Stimulated activated naive CD4-positive, alpha-beta T cell (primary cell): ENCODE data around the gene C10orf62.

Experiments used
- DNase-seq, 6 experiments: peaks; one replicate each; lab custom pipeline; 2025; lab: John Stamatoyannopoulos, UW

The C10orf62 gene

DNA sequence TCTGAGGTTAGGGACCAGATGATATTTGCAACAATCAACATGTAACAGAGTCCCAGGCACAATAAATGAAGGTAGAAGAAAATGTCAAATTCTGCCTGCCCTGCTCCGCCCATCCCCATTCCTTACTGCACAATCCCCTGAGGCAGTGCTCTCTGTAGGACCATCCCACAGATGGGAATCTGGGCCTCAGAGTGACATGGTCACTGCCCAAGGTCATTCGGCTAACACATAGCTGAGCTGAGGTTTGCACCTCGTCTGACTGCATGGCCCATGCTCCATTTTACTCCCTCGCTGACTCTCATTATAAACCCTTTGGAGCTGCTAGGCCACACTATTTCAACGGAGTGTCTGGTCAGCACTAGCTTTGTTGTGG lies 4.1 kb upstream of the C10orf62 start:
- DNase-seq = no peak

DNA sequence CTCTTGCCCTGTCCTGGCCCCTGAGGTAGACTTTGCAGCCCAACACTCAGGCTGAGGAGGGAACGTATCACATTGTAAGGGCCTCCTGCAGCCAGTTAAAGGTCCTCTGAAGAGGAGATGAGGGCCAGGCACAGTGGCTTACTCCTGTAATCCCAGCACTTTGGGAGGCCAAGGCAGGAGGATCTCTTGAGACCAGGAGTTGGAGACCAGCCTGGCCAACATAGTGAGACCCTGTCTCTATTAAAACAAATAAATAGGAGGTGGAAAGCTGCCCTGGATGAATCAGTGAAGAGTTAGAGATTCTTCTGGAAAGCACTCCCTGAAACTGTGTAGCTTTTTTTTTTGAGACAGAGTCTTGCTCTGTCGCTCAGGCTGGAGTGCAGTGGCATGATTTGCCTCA lies 2.3 kb upstream of the C10orf62 start:
- no peak for DNase-seq

DNA sequence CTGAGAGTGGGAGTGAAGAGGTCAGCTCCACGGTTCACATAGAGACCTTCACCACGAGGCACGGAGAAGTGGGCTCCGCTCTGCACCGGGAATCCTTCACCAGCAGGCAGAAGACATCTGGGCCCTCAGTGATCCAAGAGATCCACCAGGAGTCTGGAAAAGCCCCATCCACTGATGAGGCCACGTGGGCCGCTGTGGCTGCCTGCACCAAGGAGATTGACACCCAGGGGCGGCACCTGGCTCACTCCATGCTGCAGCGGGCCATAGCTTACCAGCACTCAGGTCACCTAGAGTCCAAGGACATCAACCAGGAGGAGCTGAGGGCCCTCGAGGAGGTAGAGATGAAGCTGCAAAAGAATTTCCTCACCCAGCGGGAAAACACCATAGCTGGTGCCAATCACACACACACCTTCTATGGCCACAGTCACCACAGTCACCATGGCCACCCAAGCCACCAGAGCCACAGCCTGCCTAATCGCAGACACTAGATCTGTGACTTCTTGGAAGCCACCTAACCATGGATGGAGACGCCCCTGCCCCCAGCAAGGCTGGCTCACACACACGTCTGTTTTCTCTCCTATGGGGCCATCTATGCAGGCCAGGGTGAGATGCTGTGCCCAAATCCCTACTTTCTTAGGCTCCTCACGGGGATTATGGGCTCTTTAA lies 694 bp downstream of the C10orf62 start:
- no peak for DNase-seq

- DNase-seq = no peak
These were observed 1.4 kb downstream of the C10orf62 start for GRCh38 chr10:97590748-97591495.

GRCh38 chr10:97593421-97593820 lies 3.9 kb downstream of the C10orf62 start:
- DNase-seq = no peak

- no peak for DNase-seq
These were observed 6.9 kb downstream of the C10orf62 start for GRCh38 chr10:97596101-97597082.

GRCh38 chr10:97597778-97598177 lies 8.3 kb downstream of the C10orf62 start:
- no peak for DNase-seq

DNA sequence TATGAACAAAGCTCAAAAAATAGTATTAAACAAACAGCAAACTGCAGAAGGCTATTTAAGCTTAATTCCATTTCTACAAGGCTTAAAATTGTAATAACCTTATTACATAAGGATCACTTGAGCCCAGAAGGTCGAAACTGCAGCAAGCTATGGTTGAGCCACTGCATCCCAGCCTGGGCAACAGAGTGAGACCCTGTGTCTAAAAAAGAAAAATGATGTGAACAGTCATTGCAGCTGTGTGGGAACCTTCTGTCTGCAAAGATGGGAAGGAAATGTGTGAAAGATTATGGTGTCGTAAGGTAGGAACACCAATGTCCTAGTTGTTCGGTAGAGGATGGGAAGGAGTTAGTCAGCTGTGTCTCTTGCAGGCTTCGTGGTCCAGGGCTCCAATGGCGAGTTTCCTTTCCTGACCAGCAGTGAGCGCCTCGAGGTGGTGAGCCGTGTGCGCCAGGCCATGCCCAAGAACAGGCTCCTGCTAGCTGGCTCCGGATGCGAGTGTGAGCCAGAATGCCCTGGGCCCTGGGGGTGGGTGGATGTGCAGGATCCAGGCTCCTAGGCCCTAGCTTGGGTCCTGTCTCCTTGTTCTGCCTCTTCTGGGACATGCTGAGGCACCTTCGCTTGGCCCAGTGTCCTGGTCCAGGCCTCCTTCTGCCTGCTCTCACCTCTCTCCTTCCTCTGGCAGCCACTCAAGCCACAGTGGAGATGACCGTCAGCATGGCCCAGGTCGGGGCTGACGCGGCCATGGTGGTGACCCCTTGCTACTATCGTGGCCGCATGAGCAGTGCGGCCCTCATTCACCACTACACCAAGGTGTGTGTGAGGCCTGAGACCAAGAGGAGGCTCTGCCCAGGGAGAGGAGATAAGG lies 9.1 kb downstream of the C10orf62 start:
- no peak for DNase-seq

DNA sequence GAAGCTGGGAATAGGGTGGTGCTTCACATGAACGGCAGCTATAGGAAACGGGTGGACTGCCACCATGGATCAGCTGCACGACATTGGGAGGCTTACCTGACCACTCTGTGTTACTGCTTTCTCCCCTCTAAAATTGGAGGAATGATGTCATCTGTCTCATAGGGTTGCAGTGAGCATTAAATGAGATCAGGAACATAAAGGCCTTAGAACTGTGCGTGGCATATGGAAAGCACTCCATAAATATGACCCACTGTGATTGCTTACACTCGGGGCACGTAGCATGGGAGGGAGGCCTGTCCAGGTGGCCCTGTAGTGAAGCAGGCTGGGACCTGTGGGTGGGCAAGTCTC lies 9.7 kb downstream of the C10orf62 start:
- DNase-seq = no peak

GRCh38 chr10:97600616-97601015 lies 11.1 kb downstream of the C10orf62 start:
- no peak for DNase-seq

GRCh38 chr10:97601268-97602215 lies 12.0 kb downstream of the C10orf62 start:
- DNase-seq = no peak

DNA sequence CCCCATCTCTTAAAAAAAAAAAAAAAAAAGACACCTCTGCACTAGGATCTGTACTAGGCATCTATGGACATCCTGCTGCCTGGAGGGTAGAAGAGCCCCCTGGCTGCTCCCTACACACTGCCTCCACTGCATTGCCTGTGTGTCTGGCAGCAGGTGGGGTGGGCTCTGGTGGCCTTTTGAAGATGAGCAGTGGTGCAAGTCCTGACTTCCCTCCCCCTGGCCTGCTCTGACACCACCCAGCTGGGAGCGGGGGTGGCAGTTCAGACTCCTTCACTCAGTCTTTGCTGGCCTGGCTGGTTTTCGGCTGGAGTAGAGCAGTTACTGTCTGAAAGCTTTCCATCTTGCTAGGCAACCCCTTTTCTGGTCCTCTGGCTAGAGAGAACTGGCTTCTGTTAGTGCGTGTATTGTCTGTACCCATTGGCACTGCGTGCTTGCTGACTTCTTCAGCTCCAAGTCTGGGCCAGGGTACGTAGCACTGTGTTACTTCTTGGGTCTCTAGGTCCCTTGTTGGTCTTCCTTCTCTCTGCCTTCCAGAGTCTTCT lies 17.6 kb downstream of the C10orf62 start:
- DNase-seq = no peak

GRCh38 chr10:97608991-97609561 lies 19.6 kb downstream of the C10orf62 start:
- DNase-seq = no peak

- DNase-seq = no peak
These were observed 22.0 kb downstream of the C10orf62 start for GRCh38 chr10:97611473-97611872.

- no peak for DNase-seq
These were observed 22.9 kb downstream of the C10orf62 start for GRCh38 chr10:97612386-97612785.

DNA sequence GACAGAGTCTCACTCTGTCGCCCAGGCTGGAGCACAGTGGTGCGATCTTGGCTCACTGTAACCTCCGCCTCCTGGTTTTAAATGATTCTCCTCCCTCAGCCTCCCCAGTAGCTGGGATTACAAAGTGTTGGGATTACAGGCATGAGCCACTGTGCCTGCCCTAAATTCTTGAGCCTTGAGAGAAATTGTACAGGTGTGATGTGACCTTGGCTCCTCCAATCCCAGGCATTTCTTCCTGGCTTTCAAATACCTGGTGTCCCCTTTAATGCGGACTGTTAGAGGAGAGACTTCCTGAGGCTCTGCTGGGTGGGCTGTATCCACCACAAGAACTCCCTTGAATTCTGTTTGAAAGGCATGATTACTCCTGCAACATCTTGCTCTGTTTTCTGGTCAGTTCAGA lies 28.8 kb downstream of the C10orf62 start:
- no peak for DNase-seq

DNA sequence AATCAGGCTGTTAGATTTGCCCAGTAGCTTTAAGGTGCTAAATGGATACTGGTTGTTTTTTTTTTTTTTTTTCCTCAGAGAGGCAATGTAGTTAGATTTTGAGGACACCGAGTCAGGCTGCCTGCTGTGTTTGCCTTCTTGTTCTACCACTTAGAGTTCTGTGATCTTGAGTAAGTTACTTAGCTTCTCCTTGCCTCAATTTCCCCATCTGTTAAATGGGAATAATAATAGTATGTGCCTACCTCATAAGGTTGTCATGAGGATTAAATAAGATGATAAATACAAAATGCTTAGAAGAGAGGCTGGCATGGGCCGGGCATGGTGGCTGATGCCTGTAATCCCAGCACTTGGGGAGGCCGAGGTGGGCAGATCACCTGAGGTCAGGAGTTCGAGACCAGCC lies 29.2 kb downstream of the C10orf62 start:
- DNase-seq = no peak

GRCh38 chr10:97623277-97623676 lies 33.8 kb downstream of the C10orf62 start:
- DNase-seq = no peak

- DNase-seq = no peak
These were observed 38.2 kb downstream of the C10orf62 start for GRCh38 chr10:97627731-97628130.

- DNase-seq = no peak
These were observed 38.7 kb downstream of the C10orf62 start for GRCh38 chr10:97628228-97628627.
